A673 (cell line): Measurements from ENCODE around the gene SEMA6D. TPM values are rescaled to one million over a fixed set of nuclear protein-coding genes. Genes with fewer than 3 reads are reported as not detected.
A peak's percentile ranks its signal among the peaks of the same experiment; 100 is the strongest.

Experiments
- BruUV-seq: library from RNA; stranded (reverse); fragments of 400-500 nt; replicated peaks from 2 replicates; lab custom pipeline; 2021; lab: Mats Ljungman, UMichigan
- CTCF ChIA-PET: fragments of 300-600 bp; sonication (Branson Sonifier 250); formaldehyde crosslinking; loops from one replicate; lab custom pipeline; 2022; ENCODE audit warnings: antibody characterized with exemption; lab: Charles Lee
- POLR2A ChIA-PET: fragments of 300-600 bp; sonication (Branson Sonifier 250); formaldehyde crosslinking; loops from one replicate; lab custom pipeline; 2022; ENCODE audit warnings: antibody characterized with exemption; ENCODE audit not compliant: low non-redundant PET; lab: Charles Lee
- DNase-seq: peaks from one replicate; pipeline ENCODE4 v3.0.0-alpha.2; 2015; ENCODE audit warnings: low spot score
- H3K27ac ChIP-seq: fragments of 200-600 bp; sonication (generic); 2 replicates; pipeline ENCODE4 v1.5.1; 2016; ENCODE audit warnings: mixed run types, low read depth, mild to moderate bottlenecking, mixed read lengths, antibody characterized with exemption, low read length; ENCODE audit not compliant: poor library complexity, severe bottlenecking
- H3K27me3 ChIP-seq: fragments of 200-600 bp; sonication (generic); replicated peaks from 2 replicates; pipeline ENCODE4 v1.6.1; 2017; ENCODE audit warnings: mixed run types, low read depth, mild to moderate bottlenecking, mixed read lengths, antibody characterized with exemption, low read length; ENCODE audit not compliant: insufficient read depth, poor library complexity
- H3K36me3 ChIP-seq: fragments of 200-600 bp; sonication (generic); 2 replicates; pipeline ENCODE4 v1.6.1; 2016; ENCODE audit warnings: mixed run types, mild to moderate bottlenecking, mixed read lengths, antibody characterized with exemption, low read length; ENCODE audit not compliant: insufficient read depth, poor library complexity, severe bottlenecking
- H3K4me1 ChIP-seq: fragments of 200-600 bp; sonication (generic); 2 replicates; pipeline ENCODE4 v1.6.1; 2017; ENCODE audit warnings: mixed run types, mild to moderate bottlenecking, mixed read lengths, antibody characterized with exemption, low read length; ENCODE audit not compliant: insufficient read depth, poor library complexity, severe bottlenecking
- H3K4me3 ChIP-seq: fragments of 200-600 bp; sonication (generic); 2 replicates; pipeline ENCODE4 v1.5.1; 2016; ENCODE audit warnings: low read depth, mixed run types, mild to moderate bottlenecking, mixed read lengths, low read length; ENCODE audit not compliant: poor library complexity, severe bottlenecking
- H3K9me3 ChIP-seq: fragments of 200-600 bp; sonication (generic); 2 replicates; pipeline ENCODE4 v1.6.1; 2016; ENCODE audit warnings: mixed run types, low read depth, mild to moderate bottlenecking, mixed read lengths, antibody characterized with exemption, low read length; ENCODE audit not compliant: poor library complexity, severe bottlenecking
- CTCF ChIP-seq: fragments of 300-800, 200-600 bp; sonication (generic); conservative IDR thresholded peaks from 2 replicates; pipeline ENCODE4 v1.5.1; 2017; ENCODE audit warnings: low read depth, mild to moderate bottlenecking, antibody characterized with exemption, low read length, moderate library complexity, mixed read lengths
- EZH2 ChIP-seq: fragments of 200-600 bp; sonication (generic); IDR thresholded peaks from 2 replicates; pipeline ENCODE4 v1.6.1; 2017; ENCODE audit warnings: borderline replicate concordance, low read depth, mild to moderate bottlenecking, mixed read lengths, antibody characterized with exemption, low read length; ENCODE audit not compliant: poor library complexity, severe bottlenecking
- intact Hi-C: fragments of 100-400 bp; cut with micrococcal nuclease; formaldehyde crosslinking; loops from one replicate; pipeline ENCODE4 v1.10.0; 2022; ENCODE audit not compliant: unreplicated experiment
- total RNA-seq: library from RNA; stranded (reverse); gene quantifications from 2 replicates; pipeline ENCODE4 v1.2.3, GENCODE V29; 2021

The SEMA6D gene
- total RNA-seq, 1 experiment from 2014 or later: 11.0 TPM

DNA sequence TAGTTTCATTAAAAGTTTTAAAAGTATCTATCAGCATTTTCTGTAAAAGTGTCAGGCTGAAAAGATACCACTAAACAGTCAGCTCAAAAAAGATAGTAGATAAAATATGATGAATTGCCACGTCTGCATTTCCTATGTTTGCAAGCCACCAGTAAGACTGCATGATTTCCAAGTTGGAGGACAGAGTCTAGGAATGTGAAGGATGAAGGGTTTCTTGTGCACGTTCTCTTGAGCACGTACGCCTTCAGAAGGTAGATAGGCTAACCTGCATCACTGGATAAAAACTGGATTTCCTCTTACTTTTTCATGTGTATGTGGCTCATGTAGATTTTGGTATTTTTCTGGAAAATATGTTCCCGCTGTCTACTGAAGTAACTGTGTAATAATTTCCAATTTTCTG lies 9.9 kb upstream of the SEMA6D start:
- Histone ChIP-seq H3K4me1 (peaks cover 23% of the 10 kb centered on the region), H3K9me3 (no peaks in the 10 kb centered on the region), H3K36me3 (no peaks in the 10 kb centered on the region), H3K27ac (no peak overlapping the region), H3K27me3 (no peaks in the 10 kb centered on the region), H3K4me3 (no peak overlapping the region)
- no peak for DNase-seq
- intact Hi-C loops: no loop called here
- CTCF ChIA-PET: no interaction called here
- POLR2A ChIA-PET: no interaction called here
- no TSS peak for BruUV-seq
- no peak for TF ChIP-seq EZH2
- TF ChIP-seq CTCF: no peak

DNA sequence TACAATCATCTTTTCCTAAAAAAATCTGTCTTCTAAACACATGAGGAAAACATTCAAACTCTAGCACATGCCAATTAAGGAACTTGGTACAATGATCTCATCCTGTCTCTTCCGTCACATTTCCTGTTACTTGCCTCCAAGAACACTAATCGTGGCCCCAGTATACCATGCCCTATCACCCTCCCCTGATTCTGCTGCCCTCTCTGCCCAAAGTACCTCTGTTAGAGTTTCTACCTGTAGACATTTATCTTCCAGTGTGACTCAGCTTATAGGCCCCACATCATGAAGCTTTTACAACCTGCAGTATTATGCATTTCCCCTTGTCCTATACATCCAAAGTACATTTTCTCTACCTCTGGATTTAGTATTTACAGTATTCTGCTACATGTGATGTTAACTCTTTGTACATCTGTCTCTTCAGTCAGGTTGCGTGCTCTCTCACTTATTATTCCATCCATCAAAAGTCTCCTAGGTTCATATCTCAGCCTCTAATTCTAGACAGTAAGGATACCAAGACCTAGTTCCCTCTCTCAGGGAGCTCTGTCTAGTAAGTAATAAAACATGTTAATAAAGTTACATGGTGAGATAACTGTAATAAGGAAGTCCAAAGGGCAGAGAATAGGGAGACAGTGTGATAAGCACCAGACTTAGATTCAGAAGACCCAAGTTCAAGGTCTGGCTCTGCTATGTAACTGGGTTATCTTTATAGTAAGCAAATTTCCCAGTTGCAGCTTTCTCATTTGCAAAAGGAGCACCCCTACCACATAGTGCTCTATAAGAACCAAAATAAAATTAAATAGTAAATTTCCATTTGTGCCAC lies 8.9 kb upstream of the SEMA6D start:
- intact Hi-C loops: no loop called here
- ChIA-PET CTCF (no interaction called here), POLR2A (no interaction called here)
- Histone ChIP-seq H3K27ac (no peak overlapping the region), H3K4me1 (peaks cover 25% of the 10 kb centered on the region), H3K36me3 (no peaks in the 10 kb centered on the region), H3K4me3 (no peak overlapping the region), H3K9me3 (no peaks in the 10 kb centered on the region), H3K27me3 (no peaks in the 10 kb centered on the region)
- BruUV-seq: no TSS peak
- DNase-seq: no peak
- TF ChIP-seq EZH2: no peak
- TF ChIP-seq CTCF: no peak

DNA sequence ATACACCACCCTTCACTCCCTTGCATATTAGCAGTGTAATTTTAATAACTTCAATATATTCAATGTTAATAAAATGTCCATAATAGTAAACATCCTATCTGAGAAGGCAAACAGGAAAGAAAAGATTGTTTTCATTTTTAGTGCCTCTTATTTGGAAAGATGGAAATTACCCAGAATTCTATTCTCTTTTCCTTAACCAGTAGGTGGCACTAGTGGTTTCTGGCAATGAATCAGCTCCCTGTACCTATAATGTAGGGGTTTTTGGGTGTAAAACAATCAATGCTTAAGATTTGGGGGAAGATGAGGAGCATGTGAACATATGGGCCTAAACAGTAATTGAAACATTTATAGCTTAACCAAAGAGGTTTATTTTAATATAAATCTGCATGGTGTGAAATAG lies 5.7 kb upstream of the SEMA6D start:
- no peak for TF ChIP-seq EZH2
- TF ChIP-seq CTCF: peak; percentile 84
- peaks cover 31% of the 10 kb centered on the region for H3K4me1 ChIP-seq
- BruUV-seq: no TSS peak
- H3K27me3 ChIP-seq: no peaks in the 10 kb centered on the region
- H3K4me3 ChIP-seq: no peak overlapping the region
- H3K27ac ChIP-seq: no peak overlapping the region
- no peaks in the 10 kb centered on the region for H3K9me3 ChIP-seq
- DNase-seq: peak; percentile 56
- intact Hi-C loops: loop anchor here (2.0 to 10.0 kb wide), 4 partner anchors 237 to 573 kb away; no protein-coding TSS in a partner anchor
- CTCF ChIA-PET: interaction anchor here (0.6 to 2.2 kb wide), 5 partner anchors 240 to 516 kb away, joined by 3 to 16 read pairs (median 5); no protein-coding TSS in a partner anchor
- POLR2A ChIA-PET: no interaction called here
- no peaks in the 10 kb centered on the region for H3K36me3 ChIP-seq
